H1 (cell line): ENCODE results near the gene CAMKK2. TPM values are rescaled to one million over a fixed set of nuclear protein-coding genes. Genes with fewer than 3 reads are reported as not detected.

Source experiments
- CTCF ChIA-PET: fragments of 300-600 bp; sonication (Branson Sonifier 250); formaldehyde crosslinking; loops from one replicate; lab custom pipeline; 2021; ENCODE audit not compliant: partially characterized antibody; lab: Charles Lee
- POLR2A ChIA-PET: fragments of 300-600 bp; sonication (Branson Sonifier 250); formaldehyde crosslinking; loops from one replicate; lab custom pipeline; 2021; ENCODE audit warnings: inconsistent platforms; ENCODE audit not compliant: partially characterized antibody; lab: Charles Lee
- DNase-seq, 2 experiments: peaks; one replicate each; pipeline versions ENCODE4 v3.0.0 to v3.0.0-alpha.2; 2010 to 2022; ENCODE audit warnings: low spot score in 2 of 2, low read depth in 1 of 2, mixed read lengths in 1 of 2
- FAIRE-seq: peaks from 2 replicates; lab custom pipeline; 2011; peaks lifted over from hg19 to GRCh38; lab: Jason Lieb, UNC
- H2AFZ ChIP-seq: 2 replicates; pipeline ENCODE4 v1.8.1; 2012; ENCODE audit warnings: low read length, inconsistent platforms
- H2AK5ac ChIP-seq: 2 replicates; pipeline ENCODE4 v1.6.1; 2013; ENCODE audit warnings: low read depth, low read length
- H2BK120ac ChIP-seq: replicated peaks from 2 replicates; pipeline ENCODE3; 2013; ENCODE audit warnings: low read depth, low read length, inconsistent platforms
- H2BK12ac ChIP-seq: 2 replicates; pipeline ENCODE4 v1.6.1; 2013; ENCODE audit warnings: low read depth, low read length
- H2BK15ac ChIP-seq: 2 replicates; pipeline ENCODE4 v1.6.1; 2013; ENCODE audit warnings: low read length
- H2BK20ac ChIP-seq: 2 replicates; pipeline ENCODE4 v1.6.1; 2013; ENCODE audit warnings: low read length
- H2BK5ac ChIP-seq: 2 replicates; pipeline ENCODE4 v1.6.1; 2013; ENCODE audit warnings: low read depth, low read length
- H3K14ac ChIP-seq: 2 replicates; pipeline ENCODE4 v1.6.1; 2013; ENCODE audit warnings: inconsistent platforms; ENCODE audit not compliant: insufficient read length
- H3K18ac ChIP-seq: 2 replicates; pipeline ENCODE4 v1.6.1; 2013; ENCODE audit warnings: low read length; ENCODE audit errors: extremely low read depth
- H3K23ac ChIP-seq: 2 replicates; pipeline ENCODE4 v1.6.1; 2013; ENCODE audit warnings: inconsistent platforms; ENCODE audit not compliant: insufficient read length
- H3K23me2 ChIP-seq: 2 replicates; pipeline ENCODE4 v1.6.1; 2013; ENCODE audit warnings: low read depth, low read length
- H3K27ac ChIP-seq: 2 replicates; pipeline ENCODE4 v1.6.1; 2011; ENCODE audit warnings: low read depth, low read length, inconsistent platforms
- H3K27me3 ChIP-seq, 4 experiments: replicated peaks in 1 of 4; 1 replicate in 1 of 4; 2 replicates in 3 of 4; pipeline versions ENCODE4 v1.6.1 to v1.8.1; 2011 to 2013; ENCODE audit warnings: low read length in 3 of 4, mild to moderate bottlenecking in 3 of 4, inconsistent platforms in 2 of 4, mixed read lengths in 2 of 4, moderate library complexity in 1 of 4; ENCODE audit not compliant: control insufficient read depth in 3 of 4, insufficient read depth in 3 of 4; ENCODE audit errors: extremely low read depth in 1 of 4
- H3K36me3 ChIP-seq, 4 experiments: 2 replicates each; pipeline versions ENCODE4 v1.6.1 to v1.8.1; 2011 to 2013; ENCODE audit warnings: mild to moderate bottlenecking in 4 of 4, low read length in 3 of 4, moderate library complexity in 2 of 4, control low read depth in 1 of 4, inconsistent platforms in 1 of 4; ENCODE audit not compliant: insufficient read depth in 4 of 4, control insufficient read depth in 2 of 4
- H3K4ac ChIP-seq: replicated peaks from 2 replicates; pipeline ENCODE3; 2013; ENCODE audit warnings: low read length, low read depth, mixed read lengths, inconsistent platforms; ENCODE audit not compliant: insufficient read length
- H3K4me1 ChIP-seq, 4 experiments: replicated peaks in 1 of 4; 1 replicate in 1 of 4; 2 replicates in 3 of 4; pipeline versions ENCODE4 v1.6.1 to v1.8.1; 2011 to 2013; ENCODE audit warnings: low read length in 3 of 4, inconsistent platforms in 2 of 4, mixed read lengths in 1 of 4; ENCODE audit not compliant: insufficient read depth in 4 of 4, control insufficient read depth in 3 of 4
- H3K4me2 ChIP-seq, 2 experiments: 2 replicates each; pipeline versions ENCODE4 v1.6.1 to v1.8.1; 2011 to 2013; ENCODE audit warnings: low read depth in 2 of 2, low read length in 2 of 2, control low read depth in 1 of 2, inconsistent platforms in 1 of 2, mild to moderate bottlenecking in 1 of 2; ENCODE audit not compliant: insufficient read depth in 1 of 2
- H3K4me3 ChIP-seq, 4 experiments: fragments of 200-600, 300-600 bp in 1 of 4; sonication (generic), shearing (Covaris generic), sonication (Bioruptor Twin) in 1 of 4; 2 replicates each; pipeline versions ENCODE4 v1.5.1 to v1.8.1; 2011 to 2016; ENCODE audit warnings: low read length in 4 of 4, low read depth in 3 of 4, control low read depth in 2 of 4, inconsistent platforms in 2 of 4, mild to moderate bottlenecking in 2 of 4, mixed read lengths in 1 of 4, moderate library complexity in 1 of 4; ENCODE audit not compliant: insufficient read depth in 2 of 4; ENCODE audit errors: extremely low read depth in 1 of 4
- H3K56ac ChIP-seq: replicated peaks from 2 replicates; pipeline ENCODE3; 2013; ENCODE audit warnings: low read depth, mild to moderate bottlenecking, mixed read lengths, low read length, inconsistent platforms; ENCODE audit not compliant: insufficient read length
- H3K79me1 ChIP-seq: 2 replicates; pipeline ENCODE4 v1.6.1; 2013; ENCODE audit warnings: low read depth, low read length, control low read depth
- H3K79me2 ChIP-seq, 2 experiments: 2 replicates each; pipeline versions ENCODE4 v1.6.1 to v1.8.1; 2012 to 2013; ENCODE audit warnings: low read length in 2 of 2, mild to moderate bottlenecking in 2 of 2, inconsistent platforms in 1 of 2; ENCODE audit not compliant: insufficient read depth in 2 of 2, control insufficient read depth in 1 of 2
- H3K9ac ChIP-seq, 4 experiments: replicated peaks in 1 of 4; 1 replicate in 1 of 4; 2 replicates in 3 of 4; pipeline versions ENCODE4 v1.6.1 to v1.8.1; 2011 to 2013; ENCODE audit warnings: low read depth in 3 of 4, low read length in 3 of 4, control low read depth in 2 of 4, mild to moderate bottlenecking in 2 of 4, moderate library complexity in 2 of 4, inconsistent platforms in 1 of 4; ENCODE audit errors: extremely low read depth in 1 of 4
- H3K9me3 ChIP-seq, 2 experiments: 2 replicates each; pipeline versions ENCODE4 v1.6.1 to v1.8.1; 2012 to 2013; ENCODE audit warnings: mild to moderate bottlenecking in 2 of 2, moderate library complexity in 2 of 2, control low read depth in 1 of 2, inconsistent platforms in 1 of 2, low read depth in 1 of 2, low read length in 1 of 2, mixed read lengths in 1 of 2; ENCODE audit not compliant: insufficient read depth in 2 of 2
- H4K20me1 ChIP-seq, 2 experiments: replicated peaks in 1 of 2; 2 replicates each; pipeline versions ENCODE3 to v1.8.1; 2011 to 2013; ENCODE audit warnings: inconsistent platforms in 2 of 2, low read length in 2 of 2, mild to moderate bottlenecking in 1 of 2; ENCODE audit not compliant: insufficient read depth in 2 of 2, control insufficient read depth in 1 of 2
- H4K5ac ChIP-seq: 2 replicates; pipeline ENCODE4 v1.6.1; 2013; ENCODE audit warnings: low read length, low read depth, mixed read lengths, inconsistent platforms; ENCODE audit not compliant: insufficient read length
- H4K8ac ChIP-seq: 2 replicates; pipeline ENCODE4 v1.8.0; 2013; ENCODE audit warnings: mild to moderate bottlenecking, moderate library complexity, low read length, inconsistent platforms; ENCODE audit not compliant: insufficient read depth; ENCODE audit errors: extremely low read depth
- H4K91ac ChIP-seq: replicated peaks from 2 replicates; pipeline ENCODE3; 2013; ENCODE audit warnings: low read length, mixed read lengths, inconsistent platforms; ENCODE audit not compliant: insufficient read length
- KDM5A ChIP-seq: fragments of 200-600 bp; IDR thresholded peaks from 2 replicates; pipeline ENCODE4 v1.7.1; 2012; ENCODE audit warnings: mild to moderate bottlenecking, low read length, inconsistent platforms, mixed read lengths
- SIRT6 ChIP-seq: IDR thresholded peaks from one replicate; pipeline ENCODE4 v1.7.1; 2012; ENCODE audit warnings: low read length, inconsistent platforms
- WGBS, 2 experiments: shearing (Covaris generic) in 1 of 2; methylation state at CpG; one replicate each; pipeline versions ENCODE4 v1.1.6 to v1.1.7; 2013 to 2015; ENCODE audit warnings: low lambda C conversion rate in 2 of 2, mixed read lengths in 2 of 2, inconsistent platforms in 1 of 2, low coverage in 1 of 2, missing lambda C conversion rate in 1 of 2; ENCODE audit not compliant: insufficient replicate concordance in 2 of 2, insufficient coverage in 1 of 2, insufficient read length in 1 of 2; ENCODE audit errors: extremely low coverage in 1 of 2, missing lambda C conversion rate in 1 of 2; 5-methylcytosine and 5-hydroxymethylcytosine counted together
- polyA plus RNA-seq, 7 experiments: library from polyadenylated mRNA; depleted of rRNA in 3 of 7; stranded (reverse) in 5 of 7; unstranded in 2 of 7; fragments of >200 nt in 5 of 7; fragments of 200-250 nt in 2 of 7; gene quantifications; 1 replicate in 5 of 7; 2 replicates in 1 of 7; 4 replicates in 1 of 7; pipeline versions ENCODE4 v1.2.1 to v1.2.3, GENCODE V29; 2011 to 2013; ENCODE audit warnings: missing spikeins in 2 of 7, mixed read lengths in 2 of 7
- total RNA-seq: library from RNA; stranded (reverse); fragmentation: NEBNext Ultra II Directional; extraction: Animal tissue kit (Norgen Biotek cat#: 25700); gene quantifications from 2 replicates; pipeline ENCODE4 v1.2.1, GENCODE V29; 2021

CAMKK2 gene
- total and polyA plus RNA-seq, 2 of the 8 experiments (the other 6 are each of a cell fraction or from before 2014, with no cell fraction given): 29.6 to 30.6 TPM

- Histone ChIP-seq H3K27ac (no peak overlapping the region), H4K8ac (no peak overlapping the region), H2BK5ac (no peak overlapping the region), H3K56ac (no peak overlapping the region), H3K9me3 (no peaks in the 10 kb centered on the region), H2AFZ (no peak overlapping the region), H2AK5ac (no peak overlapping the region), H3K4me1 (no peaks in the 10 kb centered on the region), H3K9ac (no peak overlapping the region), H4K91ac (no peak overlapping the region), H3K79me2 (peaks cover 0 to 23% of the 10 kb centered on the region in 2 experiments; a peak in 2 of 4 replicates), H3K4me2 (no peak overlapping the region), H3K36me3 (peaks cover 2 to 46% (median 30%) of the 10 kb centered on the region in 4 experiments)
- CTCF ChIA-PET: interaction anchor here (0.9 to 4.2 kb wide), 4 partner anchors 9 to 97 kb away, joined by 3 to 24 read pairs (median 4); no protein-coding TSS in a partner anchor
- FAIRE-seq: no peak
- TF ChIP-seq SIRT6: no peak
- TF ChIP-seq KDM5A: no peak
- TF ChIP-seq, all 59 proteins: peak for 0
- Histone ChIP-seq H2BK20ac (no peak overlapping the region), H2BK120ac (no peak overlapping the region), H3K18ac (no peak overlapping the region), H4K5ac (no peak overlapping the region), H3K79me1 (no peaks in the 10 kb centered on the region; the same call in 1 of the 2 replicates), H4K20me1 (peaks cover 0 to 1% of the 10 kb centered on the region in 2 experiments), H3K27me3 (no peaks in the 10 kb centered on the region), H2BK12ac (no peak overlapping the region), H3K4ac (no peak overlapping the region), H3K4me3 (no peak overlapping the region), H3K23me2 (no peaks in the 10 kb centered on the region), H3K14ac (no peak overlapping the region), H3K23ac (no peak overlapping the region), H2BK15ac (no peak overlapping the region)
- WGBS, 2 experiments: 90% methylated on average over 4 of the region's 4 CpGs; no CpG with 5 or more reads in 1 of the 2 experiments
- POLR2A ChIA-PET: interaction anchor here (3.1 kb wide), 1 partner anchor 8 kb away, joined by 9 read pairs; no protein-coding TSS in a partner anchor
- no peak for DNase-seq
Observed at GRCh38 chr12:121345151-121345815, 48.8 kb upstream of the CAMKK2 start.
